GM21526 (cell line): ENCODE results near the gene CDK4.
"Not testable (repeated sequence)": the region's sequence is repeated elsewhere in the genome, so short reads cannot be mapped to it uniquely, and the experiment has no call there.

Experiments used
- ATAC-seq: cut with Tn5 transposase; IDR thresholded peaks from one replicate; pipeline ENCODE4 v1.9.1; 2021; ENCODE audit warnings: moderate library complexity; ENCODE audit not compliant: unreplicated experiment, low FRiP score

The CDK4 gene

DNA sequence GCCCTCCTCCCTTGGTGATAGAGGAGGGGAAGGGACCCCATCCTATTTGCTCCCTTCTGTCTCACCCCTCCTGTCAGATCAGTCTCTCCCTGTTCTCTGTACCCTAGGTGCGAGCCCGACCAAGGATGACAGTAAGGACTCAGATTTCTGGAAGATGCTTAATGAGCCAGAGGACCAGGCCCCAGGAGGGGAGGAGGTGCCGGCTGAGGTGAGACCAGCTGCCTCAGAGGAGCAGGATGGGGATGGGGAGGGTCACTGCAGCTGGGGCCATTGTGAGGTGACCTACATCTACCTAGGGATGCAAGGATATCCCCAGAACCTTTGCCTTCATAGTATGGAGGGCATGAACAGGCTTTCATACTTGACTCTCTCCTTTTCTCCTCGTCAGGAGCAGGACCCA, 35.8 kb downstream of the CDK4 start:
- ATAC-seq, result no peak

DNA sequence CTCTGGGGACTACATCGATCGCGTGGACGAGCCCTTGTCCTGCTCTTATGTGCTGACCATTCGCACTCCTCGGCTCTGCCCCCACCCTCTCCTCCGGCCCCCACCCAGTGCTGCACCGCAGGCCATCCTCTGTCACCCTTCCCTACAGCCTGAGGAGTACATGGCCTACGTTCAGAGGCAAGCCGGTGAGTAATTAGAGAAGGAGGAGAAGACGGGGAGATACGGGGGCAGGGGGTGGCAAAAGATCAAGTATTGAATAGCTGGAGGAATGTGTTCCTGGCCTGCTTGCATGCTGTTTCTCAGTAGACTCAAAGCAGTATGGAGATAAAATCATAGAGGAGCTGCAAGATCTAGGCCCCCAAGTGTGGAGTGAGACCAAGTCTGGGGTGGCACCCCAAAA, 36.3 kb downstream of the CDK4 start:
- no peak for ATAC-seq

DNA sequence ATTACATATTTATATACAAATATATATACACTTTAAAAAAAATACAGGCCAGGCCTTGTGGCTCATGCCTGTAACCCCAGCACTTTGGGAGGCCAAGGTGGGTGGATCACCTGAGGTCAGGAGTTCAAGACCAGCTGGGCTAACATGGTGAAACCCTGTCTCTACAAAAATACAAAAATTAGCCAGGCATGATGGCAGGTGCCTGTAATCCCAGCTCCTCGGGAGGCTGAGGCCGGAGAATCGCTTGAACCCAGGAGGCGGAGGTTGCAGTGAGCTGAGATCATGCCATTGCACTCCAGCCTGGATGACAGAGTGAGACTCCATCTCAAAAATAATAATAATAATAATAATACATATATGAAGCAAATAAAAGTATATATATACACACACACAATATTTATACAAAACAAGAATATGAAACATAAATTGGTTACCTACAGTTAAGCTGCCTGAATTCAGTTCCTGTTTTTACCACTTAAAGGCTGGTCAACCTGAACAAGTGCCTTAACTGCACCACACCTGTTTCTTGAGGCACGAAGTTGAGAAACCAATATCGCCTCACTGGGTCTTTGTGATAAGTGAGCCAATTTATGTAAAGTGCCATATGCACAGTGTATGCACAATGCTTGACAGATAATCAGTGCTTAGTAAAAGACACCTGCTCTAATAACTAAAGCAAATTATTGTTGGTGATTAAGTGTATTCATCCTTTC, 36.9 kb downstream of the CDK4 start:
- ATAC-seq, result not testable (repeated sequence)

DNA sequence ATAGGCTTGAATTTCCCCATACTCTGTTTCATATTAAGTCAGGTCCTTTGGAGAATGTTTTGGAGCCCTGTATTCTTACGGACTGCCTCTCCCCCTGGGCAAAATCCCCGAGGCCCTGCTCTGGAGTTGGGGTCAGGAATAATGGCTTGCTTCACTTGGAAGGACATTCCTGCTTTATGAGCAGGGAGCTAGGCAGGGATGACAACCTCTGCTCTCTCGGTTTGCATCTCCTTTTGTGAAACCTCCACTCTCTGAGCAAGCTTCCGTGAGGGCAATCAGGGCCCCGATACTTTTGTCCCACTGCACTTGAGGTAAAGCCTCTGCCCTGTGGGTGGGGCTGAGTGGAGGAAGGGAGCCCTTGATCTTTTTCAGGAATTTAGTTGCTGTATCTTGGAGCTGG, 38.9 kb downstream of the CDK4 start:
- no peak for ATAC-seq

DNA sequence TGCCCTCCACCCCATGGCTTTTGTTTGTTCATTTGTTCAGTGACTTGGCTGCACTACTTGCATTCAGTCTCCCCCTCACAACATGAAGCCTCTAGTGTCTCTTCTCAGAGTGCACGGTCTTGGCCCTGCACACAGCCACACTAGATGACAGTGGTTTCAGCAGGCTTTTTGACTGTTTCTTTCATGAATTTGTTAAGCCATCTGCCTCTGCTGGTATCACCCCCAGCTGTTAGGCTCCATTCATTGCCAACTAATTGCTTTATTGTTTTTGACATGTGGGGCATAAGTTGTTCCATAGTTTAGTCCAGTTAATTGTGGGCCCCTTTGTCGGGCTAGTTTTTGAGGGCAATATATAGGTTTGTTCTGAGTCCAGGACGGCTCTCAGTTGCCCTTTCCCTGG, 39.4 kb downstream of the CDK4 start:
- no peak for ATAC-seq

DNA sequence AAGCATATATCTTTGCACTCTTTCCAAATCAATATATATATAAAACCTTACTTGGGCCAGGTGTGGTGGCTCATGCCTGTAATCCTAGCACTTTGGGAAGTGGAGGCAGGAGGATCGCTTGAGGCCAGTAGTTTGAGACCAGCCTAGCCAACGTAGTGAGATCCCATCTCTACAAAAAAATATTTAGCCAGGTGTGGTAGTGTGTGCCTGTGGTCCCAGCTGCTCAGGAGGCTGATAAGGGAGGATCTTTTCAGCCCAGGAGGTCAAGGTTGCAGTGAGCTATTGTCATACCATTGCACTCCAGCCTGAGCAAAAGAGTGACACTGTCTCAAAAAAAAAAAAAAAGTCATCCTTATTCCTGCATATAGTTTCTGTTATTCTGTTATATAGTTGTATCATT, 43.8 kb downstream of the CDK4 start:
- no peak for ATAC-seq

DNA sequence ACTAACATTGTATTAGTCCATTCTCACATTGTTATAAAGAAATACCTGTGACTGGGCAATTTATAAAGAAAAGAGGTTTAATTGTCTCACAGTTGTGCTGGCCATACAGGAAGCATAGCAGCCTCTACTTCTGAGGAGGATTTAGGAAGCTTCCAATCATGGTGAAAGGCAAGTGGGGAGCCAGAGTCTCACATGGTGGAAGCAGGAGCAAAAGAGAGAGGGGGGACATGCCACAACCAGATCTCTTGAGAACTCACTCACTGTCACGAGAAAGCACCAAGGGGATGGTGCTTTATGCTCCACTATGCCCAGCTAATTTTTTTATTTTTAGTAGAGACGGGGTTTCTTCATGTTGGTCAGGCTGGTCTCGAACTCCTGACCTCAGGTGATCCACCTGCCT, 44.9 kb downstream of the CDK4 start:
- ATAC-seq, result no peak

DNA sequence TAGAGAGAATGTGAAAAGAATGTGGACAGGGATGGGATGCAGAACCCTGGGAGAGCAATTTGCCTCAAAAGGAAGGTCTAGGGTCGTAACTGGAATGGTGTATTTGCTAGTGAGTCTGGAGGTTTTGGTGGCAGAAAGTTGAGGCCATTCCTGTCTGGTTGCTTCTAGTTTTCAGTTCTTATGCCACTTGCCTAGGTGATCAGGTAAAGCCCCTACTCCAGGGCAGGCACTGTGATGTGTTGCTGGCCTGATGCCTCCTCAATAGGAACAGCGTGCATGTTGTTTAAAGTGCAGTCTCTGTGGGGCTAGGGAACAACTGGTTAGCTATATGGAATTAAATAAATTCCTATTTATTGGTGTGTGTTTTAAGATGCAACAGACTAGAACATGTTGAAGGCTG, 51.8 kb downstream of the CDK4 start:
- ATAC-seq, result no peak

DNA sequence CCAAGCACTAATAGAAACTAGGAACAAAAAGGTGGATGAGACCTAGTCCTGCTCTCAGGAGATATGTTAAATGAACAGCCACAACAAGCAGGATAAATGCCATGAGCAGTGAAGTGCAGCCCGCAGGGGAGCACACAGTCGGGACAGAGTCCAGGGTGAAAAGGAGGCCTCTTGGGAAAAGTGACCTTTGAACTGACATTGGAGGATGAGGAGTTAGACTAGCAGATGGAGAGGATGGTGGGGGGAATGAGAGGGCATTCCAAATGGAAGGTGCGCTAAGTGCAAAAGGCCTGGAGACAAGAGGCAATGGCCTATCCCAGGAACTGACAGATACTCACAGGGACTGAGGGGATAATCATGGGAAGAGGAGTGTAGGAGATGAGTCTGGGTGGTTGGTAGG, 53.7 kb downstream of the CDK4 start:
- no peak for ATAC-seq
